HuH-7 (cell line): ENCODE results near the gene CYP3A7.
"Not testable (repeated sequence)": the region's sequence is repeated elsewhere in the genome, so short reads cannot be mapped to it uniquely, and the experiment has no call there.

ENCODE experiments used
- DNase-seq: peaks from one replicate; pipeline ENCODE4 v3.0.0; 2011; ENCODE audit warnings: low spot score

The CYP3A7 gene

DNA sequence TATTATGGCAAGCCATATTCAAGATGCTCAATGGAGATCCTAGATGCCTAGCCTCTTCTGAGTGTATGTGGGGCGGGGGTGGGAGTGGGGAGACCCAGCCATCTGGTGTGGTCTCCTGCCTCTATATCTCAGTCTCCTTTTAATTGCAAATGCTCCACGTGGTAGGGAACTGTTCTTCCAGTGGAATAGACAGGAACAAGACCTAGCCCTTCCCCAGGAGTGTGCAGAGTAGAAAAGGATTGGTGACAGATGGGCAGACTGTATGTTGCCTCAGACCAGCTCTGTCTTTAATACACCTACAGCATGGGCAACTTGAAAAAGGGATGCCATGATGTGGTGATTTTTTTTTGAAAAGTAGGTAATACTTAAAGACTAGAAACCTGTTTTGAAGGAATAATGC, 67.8 kb downstream of the CYP3A7 start:
- no peak for DNase-seq

GRCh38 chr7:99666013-99666395, 69.0 kb downstream of the CYP3A7 start:
- DNase-seq: no peak

GRCh38 chr7:99665312-99666012, 69.5 kb downstream of the CYP3A7 start:
- DNase-seq: no peak

- DNase-seq: not testable (repeated sequence)
Measured at GRCh38 chr7:99657879-99658278, 77.1 kb downstream of the CYP3A7 start.
